Thymus (tissue), 11 donors: ENCODE measurements around the gene GSDME. TPM values are rescaled to one million over a fixed set of nuclear protein-coding genes. Genes with fewer than 3 reads are reported as not detected.
"Not testable (repeated sequence)": the region's sequence is repeated elsewhere in the genome, so short reads cannot be mapped to it uniquely, and the experiment has no call there.

ENCODE experiments used
- DNase-seq, 9 donors: peaks; one replicate each; pipeline ENCODE4 v3.0.0-alpha.2; 2013; ENCODE audit warnings: low spot score in 9 of 9, low read depth in 6 of 9, missing footprints in 1 of 9
- H3K27ac ChIP-seq, 2 donors: one replicate each; pipeline ENCODE4 v1.5.1; 2013; ENCODE audit warnings: control low read depth in 1 of 2, low read depth in 1 of 2, low read length in 1 of 2, mild to moderate bottlenecking in 1 of 2, moderate library complexity in 1 of 2
- H3K27me3 ChIP-seq, 2 donors: one replicate each; pipeline ENCODE4 v1.5.1; 2013; ENCODE audit warnings: low read length in 1 of 2; ENCODE audit not compliant: control insufficient read depth in 2 of 2, insufficient read depth in 1 of 2
- H3K36me3 ChIP-seq, 2 donors: one replicate each; pipeline ENCODE4 v1.5.1; 2013; ENCODE audit warnings: low read length in 1 of 2, mild to moderate bottlenecking in 1 of 2, moderate library complexity in 1 of 2; ENCODE audit not compliant: control insufficient read depth in 2 of 2, insufficient read depth in 2 of 2
- H3K4me1 ChIP-seq, 2 donors: one replicate each; pipeline ENCODE4 v1.5.1; 2013; ENCODE audit warnings: low read length in 2 of 2; ENCODE audit not compliant: control insufficient read depth in 2 of 2, insufficient read depth in 2 of 2
- H3K4me3 ChIP-seq, 2 donors: one replicate each; pipeline ENCODE4 v1.5.1; 2013; ENCODE audit warnings: low read length in 2 of 2, control low read depth in 1 of 2, mild to moderate bottlenecking in 1 of 2
- H3K9me3 ChIP-seq, 2 donors: one replicate each; pipeline ENCODE4 v1.5.1; 2013; ENCODE audit warnings: low read length in 1 of 2, mild to moderate bottlenecking in 1 of 2; ENCODE audit not compliant: control insufficient read depth in 2 of 2, insufficient read depth in 1 of 2
- whole genome bisulfite sequencing: extraction: QIAGEN DNeasy Blood & Tissue Kit; methylation state at CpG from one replicate; pipeline ENCODE4 v1.1.7; 2013; 5-methylcytosine and 5-hydroxymethylcytosine counted together
- polyA plus RNA-seq: library from polyadenylated mRNA; stranded (reverse); fragments of 200-250 nt; gene quantifications from one replicate; pipeline ENCODE4 v1.2.3, GENCODE V29; 2013
- total RNA-seq: library from RNA; stranded (reverse); fragments of 120-200 nt; gene quantifications from one replicate; pipeline ENCODE4 v1.2.4, GENCODE V29; 2013
- donor health status: healthy.

GSDME gene
- total and polyA plus RNA-seq, 2 donors, result 1.9 to 10.7 TPM

GRCh38 chr7:24738577-24738976 lies 18.7 kb downstream of the GSDME start:
- Histone ChIP-seq H3K9me3 (no peaks in the 10 kb centered on the region), H3K36me3 (no peaks in the 10 kb centered on the region), H3K4me1 (no peaks in the 10 kb centered on the region), H3K4me3 (no peak overlapping the region), H3K27me3 (no peaks in the 10 kb centered on the region), H3K27ac (no peak overlapping the region)
- 99% methylated on average over 1 of the region's 1 CpG for WGBS
- DNase-seq, result no peak

GRCh38 chr7:24737281-24737680 lies 20.0 kb downstream of the GSDME start:
- Histone ChIP-seq H3K4me1 (no peaks in the 10 kb centered on the region), H3K36me3 (no peaks in the 10 kb centered on the region), H3K27ac (no peak overlapping the region), H3K9me3 (no peaks in the 10 kb centered on the region), H3K27me3 (no peaks in the 10 kb centered on the region), H3K4me3 (no peak overlapping the region)
- no peak for DNase-seq
- WGBS, result 90% methylated on average over 1 of the region's 1 CpG

DNA sequence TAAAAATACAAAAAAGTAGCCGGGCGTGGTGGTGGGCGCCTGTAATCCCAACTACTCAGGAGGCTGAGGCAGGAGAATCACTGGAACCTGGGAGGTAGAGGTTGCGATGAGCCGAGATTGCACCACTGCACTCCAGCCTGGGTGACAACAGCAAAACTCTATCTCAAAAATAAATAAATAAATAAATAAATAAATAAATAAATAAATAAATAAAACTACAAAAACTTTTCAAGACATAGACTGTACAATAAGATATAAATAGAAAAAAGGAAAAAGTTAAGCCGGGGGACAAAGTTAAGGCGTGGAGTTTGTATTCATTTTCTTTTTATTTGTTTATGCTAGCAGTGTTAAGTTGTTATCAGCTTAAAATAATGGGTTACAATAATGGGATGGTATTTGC lies 21.7 kb downstream of the GSDME start:
- not testable (repeated sequence) for H3K4me1 ChIP-seq, H3K9me3 ChIP-seq, DNase-seq, H3K27ac ChIP-seq, H3K27me3 ChIP-seq, H3K4me3 ChIP-seq, H3K36me3 ChIP-seq
- WGBS, result over 99% methylated on average over 7 of the region's 7 CpGs

DNA sequence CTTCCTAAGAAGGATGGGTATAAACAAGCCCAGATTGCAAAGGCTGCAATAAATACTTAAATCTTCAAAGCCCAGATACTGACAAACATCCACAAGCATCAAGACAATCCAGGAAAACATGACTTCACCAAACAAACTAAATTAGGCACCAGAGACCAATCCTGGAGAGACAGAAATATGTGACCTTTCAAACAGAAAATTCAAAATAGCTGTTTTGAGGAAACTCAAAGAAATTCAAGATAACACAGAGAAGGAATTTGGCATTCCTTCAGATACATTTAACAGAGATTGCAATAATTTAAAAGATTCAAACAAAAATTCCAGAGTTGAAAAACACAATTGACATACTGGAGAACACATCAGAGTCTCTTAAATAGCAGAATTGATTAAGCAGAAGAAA lies 23.0 kb downstream of the GSDME start:
- no peak for DNase-seq
- no peaks in the 10 kb centered on the region for H3K27me3 ChIP-seq

GRCh38 chr7:24733414-24734060 lies 23.7 kb downstream of the GSDME start:
- Histone ChIP-seq H3K9me3 (no peaks in the 10 kb centered on the region), H3K27me3 (no peaks in the 10 kb centered on the region), H3K27ac (no peak overlapping the region), H3K4me1 (peaks cover 3 to 16% of the 10 kb centered on the region in 2 donors), H3K36me3 (no peaks in the 10 kb centered on the region), H3K4me3 (no peak overlapping the region)
- WGBS, result 91% methylated on average over 2 of the region's 2 CpGs
- DNase-seq, result no peak

More for the DNA sequence above, 23.0 kb downstream of the GSDME start:
- no peaks in the 10 kb centered on the region for H3K9me3 ChIP-seq
- H3K36me3 ChIP-seq, result no peaks in the 10 kb centered on the region
- H3K27ac ChIP-seq, result no peak overlapping the region
- no peak overlapping the region for H3K4me3 ChIP-seq
- peaks cover 0 to 9% of the 10 kb centered on the region in 2 donors for H3K4me1 ChIP-seq

- WGBS, result 79% methylated on average over 4 of the region's 4 CpGs
- no peaks in the 10 kb centered on the region for H3K36me3 ChIP-seq
Measured at GRCh38 chr7:24732646-24733413, 24.4 kb downstream of the GSDME start.

GRCh38 chr7:24731313-24731712 lies 26.0 kb downstream of the GSDME start:
- Histone ChIP-seq H3K4me1 (peaks cover 13 to 36% of the 10 kb centered on the region in 2 donors), H3K9me3 (no peaks in the 10 kb centered on the region), H3K27ac (no peak overlapping the region), H3K36me3 (no peaks in the 10 kb centered on the region), H3K4me3 (no peak overlapping the region), H3K27me3 (no peaks in the 10 kb centered on the region)
- DNase-seq, result no peak
- WGBS, result 95% methylated on average over 13 of the region's 13 CpGs

More at GRCh38 chr7:24732646-24733413, 24.4 kb downstream of the GSDME start:
- no peak overlapping the region for H3K4me3 ChIP-seq
- H3K9me3 ChIP-seq, result no peaks in the 10 kb centered on the region
- no peaks in the 10 kb centered on the region for H3K27me3 ChIP-seq
- no peak for DNase-seq
- no peak overlapping the region for H3K27ac ChIP-seq
- H3K4me1 ChIP-seq, result peaks cover 10 to 23% of the 10 kb centered on the region in 2 donors

GRCh38 chr7:24730018-24730369 lies 27.3 kb downstream of the GSDME start:
- H3K36me3 ChIP-seq, result no peaks in the 10 kb centered on the region
- no peak overlapping the region for H3K27ac ChIP-seq
- no peak overlapping the region for H3K4me3 ChIP-seq
- no peaks in the 10 kb centered on the region for H3K9me3 ChIP-seq
- no peaks in the 10 kb centered on the region for H3K27me3 ChIP-seq
- H3K4me1 ChIP-seq, result peaks cover 13 to 36% of the 10 kb centered on the region in 2 donors
- DNase-seq, result no peak

DNA sequence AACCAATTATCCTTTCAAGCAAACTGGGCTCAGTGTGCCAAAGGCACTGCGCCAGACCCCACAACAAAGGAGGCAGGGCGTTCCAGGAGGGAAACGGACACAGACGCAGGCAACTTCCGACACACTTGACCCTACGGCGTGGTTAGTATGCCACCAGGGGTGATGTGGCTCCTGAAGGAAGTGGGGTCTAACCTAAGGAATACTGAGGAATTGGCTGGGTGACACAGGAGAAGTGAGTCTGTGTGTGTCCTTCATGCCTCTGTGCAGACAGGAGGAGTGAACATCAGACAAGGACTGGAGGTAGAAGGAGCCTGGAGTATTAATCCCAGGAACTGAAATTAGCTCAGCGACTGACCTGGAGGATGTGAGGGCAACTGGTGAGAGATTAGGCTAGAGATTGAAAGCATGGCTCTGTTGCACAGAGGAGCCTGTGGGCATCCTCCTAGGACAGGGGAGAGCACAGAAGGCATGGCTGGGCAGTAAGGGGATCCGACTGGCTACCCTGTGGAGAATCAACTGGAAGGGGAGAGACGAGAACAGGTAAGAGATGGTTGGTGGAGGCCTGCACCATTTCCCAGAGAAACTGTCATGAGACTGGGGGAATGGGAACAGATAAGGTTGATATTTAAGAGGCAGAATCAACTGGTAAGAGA lies 27.8 kb downstream of the GSDME start:
- Histone ChIP-seq H3K27me3 (no peaks in the 10 kb centered on the region), H3K36me3 (no peaks in the 10 kb centered on the region), H3K27ac (no peak overlapping the region), H3K4me1 (peaks cover 13 to 36% of the 10 kb centered on the region in 2 donors), H3K9me3 (no peaks in the 10 kb centered on the region), H3K4me3 (no peak overlapping the region)
- no peak for DNase-seq
- WGBS, result 63% methylated on average over 10 of the region's 10 CpGs
